Right atrium auricular region (tissue), 2 donors: ENCODE results near the gene SLC48A1. TPM values are rescaled to one million over a fixed set of nuclear protein-coding genes. Genes with fewer than 3 reads are reported as not detected.

Experiments used
- DNase-seq: peaks from one replicate; pipeline ENCODE4 v3.0.0-alpha.2; 2019; ENCODE audit warnings: low spot score
- H3K27ac ChIP-seq, 2 donors: fragments of 200-600 bp; sonication (generic); 1 replicate in 1 of 2; 2 replicates in 1 of 2; pipeline ENCODE4 v1.5.1; 2016 to 2019
- H3K27me3 ChIP-seq, 2 donors: fragments of 200-600 bp; sonication (generic); one replicate each; pipeline versions ENCODE4 v1.5.1 to v1.6.0; 2017 to 2019
- H3K36me3 ChIP-seq: fragments of 200-600 bp; sonication (generic); one replicate; pipeline ENCODE4 v1.5.1; 2016
- H3K4me1 ChIP-seq, 2 donors: fragments of 200-600 bp; sonication (generic); one replicate each; pipeline versions ENCODE4 v1.5.1 to v1.6.0; 2017 to 2019
- H3K4me3 ChIP-seq, 2 donors: fragments of 200-600 bp; sonication (generic); 1 replicate in 1 of 2; 2 replicates in 1 of 2; pipeline ENCODE4 v1.5.1; 2017 to 2019; ENCODE audit warnings: mild to moderate bottlenecking in 1 of 2, moderate library complexity in 1 of 2
- H3K9me3 ChIP-seq, 2 donors: fragments of 200-600 bp; sonication (generic); one replicate each; pipeline ENCODE4 v1.5.1; 2019
- CTCF ChIP-seq, 2 donors: fragments of 200-600 bp; sonication (generic); IDR thresholded peaks; one replicate each; pipeline ENCODE4 v1.5.1; 2019; ENCODE audit warnings: antibody characterized with exemption in 2 of 2
- total RNA-seq, 2 donors: library from RNA; depleted of rRNA; stranded (reverse); fragments of >200 nt; gene quantifications; one replicate each; pipeline ENCODE4 v1.1.0, GENCODE V29; 2016

SLC48A1 gene
- total RNA-seq, 2 donors from 2014 or later: 48.9 to 52.0 TPM

GRCh38 chr12:47803191-47803875, 30.3 kb downstream of the SLC48A1 start:
- Histone ChIP-seq H3K27me3 (no peaks in the 10 kb centered on the region), H3K36me3 (peaks cover 19% of the 10 kb centered on the region), H3K27ac (peak overlapping the region; percentile 46 to 68), H3K4me1 (peaks cover 0 to 100% of the 10 kb centered on the region in 2 donors), H3K9me3 (no peaks in the 10 kb centered on the region), H3K4me3 (no peak overlapping the region)
- TF ChIP-seq CTCF (IDR thresholded peaks at IDR 0.05): no peak
- no peak for DNase-seq

- peak overlapping the region in 1 of 2 donors; percentile 13 for H3K27ac ChIP-seq
- H3K36me3 ChIP-seq: peaks cover 14% of the 10 kb centered on the region
- TF ChIP-seq CTCF (IDR thresholded peaks at IDR 0.05): no peak
- H3K4me3 ChIP-seq: no peak overlapping the region
- no peaks in the 10 kb centered on the region for H3K9me3 ChIP-seq
- no peak for DNase-seq
- no peaks in the 10 kb centered on the region for H3K27me3 ChIP-seq
- H3K4me1 ChIP-seq: peaks cover 0 to 100% of the 10 kb centered on the region in 2 donors
Observed at GRCh38 chr12:47804171-47804570, 31.1 kb downstream of the SLC48A1 start.

GRCh38 chr12:47805417-47805816, 32.4 kb downstream of the SLC48A1 start:
- peaks cover 14% of the 10 kb centered on the region for H3K36me3 ChIP-seq
- DNase-seq: no peak
- no peaks in the 10 kb centered on the region for H3K9me3 ChIP-seq
- H3K27me3 ChIP-seq: no peaks in the 10 kb centered on the region
- H3K4me1 ChIP-seq: peaks cover 0 to 100% of the 10 kb centered on the region in 2 donors
- no peak overlapping the region for H3K4me3 ChIP-seq
- H3K27ac ChIP-seq: peak overlapping the region; percentile 23 to 95
- TF ChIP-seq CTCF (IDR thresholded peaks at IDR 0.05): no peak

DNA sequence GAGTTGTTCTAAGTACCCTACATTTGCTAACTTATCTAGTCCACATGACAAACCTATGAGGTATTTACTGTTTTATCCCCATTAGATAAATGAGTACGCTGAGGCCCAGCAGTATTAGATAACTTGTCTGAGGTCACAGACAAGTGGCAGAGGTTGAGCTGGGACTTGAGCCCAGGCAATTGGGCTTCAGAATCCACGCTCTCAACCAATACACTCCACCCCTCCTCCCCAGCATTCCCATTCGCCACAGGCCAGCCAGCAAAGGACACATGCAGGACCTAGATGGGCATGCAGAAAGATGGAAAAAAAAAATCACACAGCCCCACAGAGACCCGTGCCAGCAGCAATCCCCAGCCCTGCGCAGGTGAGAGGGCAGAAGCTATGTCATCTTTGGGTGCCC, 34.3 kb downstream of the SLC48A1 start:
- DNase-seq: no peak
- Histone ChIP-seq H3K4me1 (peaks cover 0 to 100% of the 10 kb centered on the region in 2 donors), H3K9me3 (no peaks in the 10 kb centered on the region), H3K4me3 (no peak overlapping the region), H3K36me3 (peaks cover 14% of the 10 kb centered on the region), H3K27ac (peak overlapping the region; percentile 95 to 99), H3K27me3 (no peaks in the 10 kb centered on the region)
- no peak for TF ChIP-seq CTCF (IDR thresholded peaks at IDR 0.05)

DNA sequence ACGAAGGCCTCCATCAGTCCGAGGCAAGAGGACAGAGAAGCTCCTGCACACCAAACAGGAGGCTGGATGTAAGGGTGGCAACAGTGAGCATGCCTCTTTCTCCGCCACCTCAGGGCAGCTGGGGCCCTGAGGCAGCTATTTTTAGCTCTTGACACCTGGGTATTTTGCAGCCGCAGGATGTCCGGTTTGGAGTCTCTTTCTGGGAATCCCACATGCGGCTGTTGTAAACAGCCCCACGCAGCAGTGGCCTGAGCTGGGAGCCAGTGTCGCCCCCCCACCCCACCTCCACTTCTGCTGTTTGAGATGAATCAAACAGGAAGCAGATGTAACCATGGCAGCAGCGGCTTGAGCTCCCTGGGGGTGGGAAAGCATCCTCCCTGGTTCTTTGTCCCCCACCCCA, 35.0 kb downstream of the SLC48A1 start:
- Histone ChIP-seq H3K4me3 (peak overlapping the region in 1 of 2 donors; percentile 9), H3K36me3 (peaks cover 14% of the 10 kb centered on the region), H3K9me3 (no peaks in the 10 kb centered on the region), H3K27ac (peak overlapping the region; percentile 95 to 99), H3K4me1 (peaks cover 0 to 100% of the 10 kb centered on the region in 2 donors), H3K27me3 (no peaks in the 10 kb centered on the region)
- TF ChIP-seq CTCF (IDR thresholded peaks at IDR 0.05): no peak
- DNase-seq: no peak
